Parathyroid adenoma (tissue), 2 donors: ENCODE measurements around the gene PLEKHJ1.

Source experiments
- H2AFZ ChIP-seq: fragments of 300-600 bp; sonication (generic); one replicate; pipeline ENCODE4 v1.7.0; 2017; ENCODE audit warnings: antibody characterized with exemption, mild to moderate bottlenecking
- H3K27ac ChIP-seq: fragments of 300-600 bp; sonication (generic); one replicate; pipeline ENCODE4 v1.7.0; 2017
- H3K27me3 ChIP-seq: fragments of 300-600 bp; sonication (generic); one replicate; pipeline ENCODE4 v1.7.0; 2017; ENCODE audit warnings: low read length; ENCODE audit not compliant: control insufficient read depth, insufficient read depth
- H3K36me3 ChIP-seq: fragments of 300-600 bp; sonication (generic); one replicate; pipeline ENCODE4 v1.7.0; 2017; ENCODE audit warnings: low read length; ENCODE audit not compliant: control insufficient read depth, insufficient read depth
- H3K4me1 ChIP-seq: fragments of 300-600 bp; sonication (generic); one replicate; pipeline ENCODE4 v1.7.0; 2017; ENCODE audit warnings: control low read depth
- H3K4me2 ChIP-seq: fragments of 300-600 bp; sonication (generic); one replicate; pipeline ENCODE4 v1.7.0; 2017; ENCODE audit warnings: low read length
- H3K4me3 ChIP-seq: fragments of 300-600 bp; sonication (generic); one replicate; pipeline ENCODE4 v1.7.0; 2017; ENCODE audit warnings: low read depth, low read length
- H3K79me2 ChIP-seq: fragments of 300-600 bp; sonication (generic); one replicate; pipeline ENCODE4 v1.7.0; 2017; ENCODE audit warnings: control low read depth
- H3K9ac ChIP-seq: fragments of 300-600 bp; sonication (generic); one replicate; pipeline ENCODE4 v1.7.0; 2017; ENCODE audit warnings: mild to moderate bottlenecking
- H3K9me3 ChIP-seq: fragments of 300-600 bp; sonication (generic); one replicate; pipeline ENCODE4 v1.7.0; 2017; ENCODE audit warnings: low read length; ENCODE audit not compliant: control insufficient read depth
- TF ChIP-seq, protein P1 (sequence below): fragments of 300-600 bp; sonication (generic); IDR thresholded peaks from one replicate; pipeline ENCODE4 v1.7.0; 2017; ENCODE audit warnings: antibody characterized with exemption, mild to moderate bottlenecking
- donor health status: primary hyperparathyroidism.

The PLEKHJ1 gene

DNA sequence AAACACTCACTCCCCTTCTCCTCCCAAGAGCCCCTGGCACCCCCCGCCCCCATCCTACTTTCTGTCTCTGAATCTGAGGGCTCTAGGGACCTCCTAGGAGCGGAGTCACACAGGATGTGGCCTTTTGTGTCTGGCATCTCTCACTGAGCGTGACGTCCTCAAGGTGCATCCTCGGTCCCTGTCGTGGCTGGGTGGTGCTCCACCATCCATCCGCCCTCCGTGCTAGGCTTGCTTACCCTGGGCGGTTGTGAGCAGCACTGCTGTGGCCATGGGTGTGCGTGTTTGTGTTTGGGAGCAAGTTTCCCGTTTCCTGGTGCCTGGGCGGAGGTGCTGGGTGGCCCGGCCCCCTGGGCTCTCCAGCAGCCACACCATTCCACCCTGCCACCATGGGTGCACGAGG is 12.2 kb downstream of the PLEKHJ1 start:
- Histone ChIP-seq H3K27ac (no peak overlapping the region), H2AFZ (no peak overlapping the region), H3K36me3 (no peaks in the 10 kb centered on the region), H3K9me3 (no peaks in the 10 kb centered on the region), H3K9ac (no peak overlapping the region), H3K27me3 (no peaks in the 10 kb centered on the region), H3K79me2 (no peaks in the 10 kb centered on the region), H3K4me2 (no peak overlapping the region), H3K4me1 (no peaks in the 10 kb centered on the region), H3K4me3 (no peak overlapping the region)
- TF ChIP-seq, protein P1, sequence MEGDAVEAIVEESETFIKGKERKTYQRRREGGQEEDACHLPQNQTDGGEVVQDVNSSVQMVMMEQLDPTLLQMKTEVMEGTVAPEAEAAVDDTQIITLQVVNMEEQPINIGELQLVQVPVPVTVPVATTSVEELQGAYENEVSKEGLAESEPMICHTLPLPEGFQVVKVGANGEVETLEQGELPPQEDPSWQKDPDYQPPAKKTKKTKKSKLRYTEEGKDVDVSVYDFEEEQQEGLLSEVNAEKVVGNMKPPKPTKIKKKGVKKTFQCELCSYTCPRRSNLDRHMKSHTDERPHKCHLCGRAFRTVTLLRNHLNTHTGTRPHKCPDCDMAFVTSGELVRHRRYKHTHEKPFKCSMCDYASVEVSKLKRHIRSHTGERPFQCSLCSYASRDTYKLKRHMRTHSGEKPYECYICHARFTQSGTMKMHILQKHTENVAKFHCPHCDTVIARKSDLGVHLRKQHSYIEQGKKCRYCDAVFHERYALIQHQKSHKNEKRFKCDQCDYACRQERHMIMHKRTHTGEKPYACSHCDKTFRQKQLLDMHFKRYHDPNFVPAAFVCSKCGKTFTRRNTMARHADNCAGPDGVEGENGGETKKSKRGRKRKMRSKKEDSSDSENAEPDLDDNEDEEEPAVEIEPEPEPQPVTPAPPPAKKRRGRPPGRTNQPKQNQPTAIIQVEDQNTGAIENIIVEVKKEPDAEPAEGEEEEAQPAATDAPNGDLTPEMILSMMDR, result no peak

DNA sequence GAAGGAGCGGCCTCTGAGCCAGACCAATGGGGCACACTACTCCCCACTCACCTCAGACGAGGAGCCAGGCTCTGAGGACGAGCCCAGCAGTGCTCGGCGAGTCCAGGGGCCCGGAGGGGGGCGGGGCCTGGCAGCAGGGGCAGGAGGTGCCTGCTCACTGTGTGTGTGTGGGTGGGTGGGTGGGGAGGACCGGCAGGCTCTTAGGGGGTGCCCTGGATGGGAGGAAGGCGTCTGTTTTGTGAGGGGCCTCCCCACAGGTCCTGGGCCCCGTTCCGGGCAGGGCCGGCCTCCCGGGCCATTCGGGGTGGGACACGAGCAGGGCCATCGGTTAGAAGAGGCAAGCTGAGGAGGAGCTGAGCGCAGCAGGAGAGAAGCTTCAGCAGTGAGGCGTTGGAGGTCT is 12.7 kb downstream of the PLEKHJ1 start:
- Histone ChIP-seq H3K36me3 (no peaks in the 10 kb centered on the region), H2AFZ (no peak overlapping the region), H3K4me3 (no peak overlapping the region), H3K4me2 (no peak overlapping the region), H3K27me3 (no peaks in the 10 kb centered on the region), H3K9ac (no peak overlapping the region), H3K9me3 (no peaks in the 10 kb centered on the region), H3K27ac (no peak overlapping the region), H3K4me1 (no peaks in the 10 kb centered on the region), H3K79me2 (no peaks in the 10 kb centered on the region)
- TF ChIP-seq, protein P1, result no peak

DNA sequence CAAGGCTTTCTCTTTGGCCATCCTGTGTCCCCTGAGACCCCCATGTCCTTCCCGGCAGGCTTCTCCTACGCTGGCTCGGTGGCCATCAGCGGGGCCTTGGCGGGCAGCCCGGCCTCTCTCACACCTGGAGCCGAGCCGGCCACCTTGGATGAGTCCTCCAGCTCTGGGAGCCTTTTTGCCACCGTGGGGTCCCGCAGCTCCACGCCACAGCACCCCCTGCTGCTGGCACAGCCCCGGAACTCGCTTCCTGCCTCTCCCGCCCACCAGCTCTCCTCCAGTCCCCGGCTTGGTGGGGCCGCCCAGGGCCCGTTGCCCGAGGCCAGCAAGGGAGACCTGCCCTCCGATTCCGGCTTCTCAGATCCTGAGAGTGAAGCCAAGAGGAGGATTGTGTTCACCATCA is 14.2 kb downstream of the PLEKHJ1 start:
- no peaks in the 10 kb centered on the region for H3K36me3 ChIP-seq
- H2AFZ ChIP-seq, result no peak overlapping the region
- H3K4me2 ChIP-seq, result no peak overlapping the region
- TF ChIP-seq, protein P1, result no peak
- H3K27ac ChIP-seq, result no peak overlapping the region
- no peaks in the 10 kb centered on the region for H3K27me3 ChIP-seq
- H3K79me2 ChIP-seq, result no peaks in the 10 kb centered on the region
- H3K9ac ChIP-seq, result no peak overlapping the region
- H3K9me3 ChIP-seq, result no peaks in the 10 kb centered on the region
- no peak overlapping the region for H3K4me3 ChIP-seq
- H3K4me1 ChIP-seq, result no peaks in the 10 kb centered on the region

DNA sequence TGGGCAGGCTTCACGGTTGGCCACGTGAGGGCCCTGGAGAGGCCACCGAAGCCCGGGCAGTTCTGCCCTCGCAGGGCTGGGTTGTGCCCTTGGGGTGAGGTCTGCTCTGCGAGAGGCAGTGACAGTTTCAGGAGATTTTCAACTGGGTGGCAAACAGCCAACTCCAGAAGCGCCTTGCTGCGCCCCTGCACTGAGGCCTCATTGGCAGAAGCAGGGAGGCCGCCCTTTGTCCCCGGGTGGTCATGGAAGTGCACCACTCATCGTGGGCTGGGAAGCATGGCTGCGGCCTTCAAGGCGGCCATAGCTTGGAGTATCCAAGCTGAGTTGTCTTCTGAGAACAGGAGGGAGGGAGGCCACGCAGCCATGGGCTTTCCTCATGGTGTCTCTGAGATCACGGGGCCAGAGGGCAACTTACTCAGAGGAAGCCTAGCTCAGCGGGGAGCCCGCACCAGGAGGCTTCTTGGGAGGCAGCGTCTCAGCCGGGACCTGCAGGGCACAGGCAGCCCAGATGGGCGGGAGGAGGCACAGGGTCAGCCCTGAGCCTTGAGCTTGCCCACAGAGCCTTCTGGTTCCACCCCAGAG is 14.8 kb downstream of the PLEKHJ1 start:
- H3K9me3 ChIP-seq, result no peaks in the 10 kb centered on the region
- TF ChIP-seq, protein P1, result no peak
- no peak overlapping the region for H2AFZ ChIP-seq
- no peaks in the 10 kb centered on the region for H3K27me3 ChIP-seq
- H3K79me2 ChIP-seq, result no peaks in the 10 kb centered on the region
- H3K4me3 ChIP-seq, result no peak overlapping the region
- H3K36me3 ChIP-seq, result no peaks in the 10 kb centered on the region
- H3K4me2 ChIP-seq, result no peak overlapping the region
- no peak overlapping the region for H3K9ac ChIP-seq
- H3K4me1 ChIP-seq, result no peaks in the 10 kb centered on the region
- H3K27ac ChIP-seq, result no peak overlapping the region

DNA sequence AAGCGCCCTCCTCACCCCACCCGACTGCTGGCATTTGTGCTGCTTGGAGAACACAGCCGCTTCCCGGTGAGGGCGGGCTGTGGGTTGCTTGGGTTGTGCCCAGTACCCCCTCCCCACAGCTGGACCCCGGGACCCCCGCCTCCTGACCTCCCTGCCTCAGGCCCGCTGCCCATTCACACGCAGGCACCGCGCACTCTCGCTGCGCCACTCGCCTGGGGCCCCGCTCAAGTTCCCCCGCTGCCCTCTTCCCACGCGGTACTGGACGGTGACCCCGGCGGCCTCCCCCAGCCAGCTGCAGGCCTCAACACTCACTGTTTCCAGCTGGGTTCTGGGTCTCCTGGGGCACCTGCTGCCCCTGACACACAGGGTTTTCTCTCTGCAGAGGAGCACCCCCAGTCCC is 16.4 kb downstream of the PLEKHJ1 start:
- Histone ChIP-seq H3K79me2 (no peaks in the 10 kb centered on the region), H3K9ac (no peak overlapping the region), H3K4me3 (no peak overlapping the region), H3K4me2 (no peak overlapping the region), H2AFZ (no peak overlapping the region), H3K9me3 (no peaks in the 10 kb centered on the region), H3K27me3 (no peaks in the 10 kb centered on the region), H3K36me3 (no peaks in the 10 kb centered on the region), H3K27ac (no peak overlapping the region), H3K4me1 (no peaks in the 10 kb centered on the region)
- TF ChIP-seq, protein P1, result no peak
